GM23338 (cell line): ENCODE results near the gene AHI1.

ENCODE experiments used
- CREB1 ChIP-seq: fragments of 250-450 bp; sonication (Bioruptor Pico); IDR thresholded peaks from 2 replicates; pipeline ENCODE4 v1.5.0; 2020; ENCODE audit warnings: low read depth, mild to moderate bottlenecking, moderate library complexity
- CTCF ChIP-seq, 2 experiments: fragments of 200-600 bp in 1 of 2; sonication (generic) in 1 of 2; conservative IDR thresholded peaks; 2 replicates each; pipeline versions ENCODE4 v1.5.1 to v1.6.1; 2016 to 2017; ENCODE audit warnings: antibody characterized with exemption in 2 of 2, low read depth in 2 of 2, mild to moderate bottlenecking in 2 of 2, moderate library complexity in 1 of 2
- EZH2 ChIP-seq: fragments of 200-600 bp; sonication (generic); IDR thresholded peaks from one replicate; pipeline ENCODE4 v1.8.0; 2017; ENCODE audit warnings: antibody characterized with exemption, mild to moderate bottlenecking, low read depth; ENCODE audit not compliant: unreplicated experiment
- EZH2phosphoT487 ChIP-seq: fragments of 200-600 bp; sonication (generic); IDR thresholded peaks from one replicate; pipeline ENCODE4 v1.8.1; 2018; ENCODE audit warnings: antibody characterized with exemption; ENCODE audit not compliant: unreplicated experiment
- REST ChIP-seq: IDR thresholded peaks from one replicate; pipeline ENCODE4 v1.6.1; 2018; ENCODE audit warnings: antibody characterized with exemption; ENCODE audit not compliant: unreplicated experiment
- ZNF331 ChIP-seq: fragments of 250-450 bp; sonication (Bioruptor Pico); IDR thresholded peaks from 2 replicates; pipeline ENCODE4 v1.5.0; 2020; ENCODE audit warnings: low read depth, mild to moderate bottlenecking, moderate library complexity
- ZNF462 ChIP-seq: fragments of 250-450 bp; sonication (Bioruptor Pico); IDR thresholded peaks from 2 replicates; pipeline ENCODE4 v1.5.0; 2020; ENCODE audit warnings: mild to moderate bottlenecking, moderate library complexity

GRCh38 chr6:135379647-135380046 is 117.9 kb downstream of the AHI1 start:
- TF ChIP-seq CREB1 (no peak), CTCF (conservative IDR thresholded peaks at IDR 0.05; ENCODE audit: low read depth in 2 of 2) (no peak), EZH2phosphoT487 (no peak), EZH2 (no peak), ZNF462 (no peak), ZNF331 (no peak), REST (no peak)
